SK-N-SH (cell line): ENCODE data around the gene WEE1. TPM values are rescaled to one million over a fixed set of nuclear protein-coding genes. Genes with fewer than 3 reads are reported as not detected.

Experiments
- CTCF ChIA-PET: fragments of 300-600, 350-600 bp; formaldehyde crosslinking; extraction: SDS; loops from one replicate; lab custom pipeline; 2021; lab: Yijun Ruan, JAX
- POLR2A ChIA-PET: fragments of 350-600 bp; sonication (Branson Sonifier 250); formaldehyde crosslinking; extraction: SDS; loops from one replicate; lab custom pipeline; 2020; ENCODE audit warnings: antibody characterized with exemption, inconsistent platforms; lab: Yijun Ruan, JAX
- DNase-seq: peaks from one replicate; pipeline ENCODE4 v3.0.0; 2012
- H2AFZ ChIP-seq: fragments of 200-600 bp; sonication (generic); 2 replicates; pipeline ENCODE4 v1.8.1; 2016; ENCODE audit warnings: antibody characterized with exemption, mild to moderate bottlenecking, low read depth
- H3F3A ChIP-seq: fragments of 200-600 bp; sonication (generic); replicated peaks from 2 replicates; pipeline ENCODE3; 2016; ENCODE audit warnings: antibody characterized with exemption, mild to moderate bottlenecking; ENCODE audit not compliant: insufficient read depth
- H3K27ac ChIP-seq, 2 experiments: fragments of 200-500 bp in 1 of 2; fragments of 200-600 bp in 1 of 2; sonication (Bioruptor generic) in 1 of 2; sonication (generic), shearing (Covaris generic) in 1 of 2; 2 replicates each; pipeline versions ENCODE4 v1.5.1 to v1.6.1; 2014 to 2016; ENCODE audit warnings: low read depth in 2 of 2, inconsistent platforms in 1 of 2, low read length in 1 of 2, mild to moderate bottlenecking in 1 of 2, mixed read lengths in 1 of 2
- H3K27me3 ChIP-seq: fragments of 200-600 bp; sonication (generic), shearing (Covaris generic); 2 replicates; pipeline ENCODE4 v1.6.1; 2016; ENCODE audit warnings: mixed run types; ENCODE audit not compliant: insufficient read depth
- H3K36me3 ChIP-seq, 2 experiments: fragments of 200-500 bp in 1 of 2; fragments of 200-600 bp in 1 of 2; sonication (Bioruptor generic) in 1 of 2; sonication (generic) in 1 of 2; replicated peaks in 1 of 2; 2 replicates each; pipeline versions ENCODE3 to v1.5.1; 2014 to 2016; ENCODE audit warnings: low read length in 1 of 2, mild to moderate bottlenecking in 1 of 2; ENCODE audit not compliant: insufficient read depth in 2 of 2, control insufficient read depth in 1 of 2
- H3K4me1 ChIP-seq, 2 experiments: fragments of 200-500 bp in 1 of 2; fragments of 200-600 bp in 1 of 2; sonication (Bioruptor generic) in 1 of 2; sonication (generic), shearing (Covaris generic) in 1 of 2; 2 replicates each; pipeline versions ENCODE4 v1.5.1 to v1.6.1; 2014 to 2016; ENCODE audit warnings: low read depth in 1 of 2, low read length in 1 of 2, mixed run types in 1 of 2; ENCODE audit not compliant: insufficient read depth in 2 of 2, control insufficient read depth in 1 of 2
- H3K4me2 ChIP-seq: fragments of 200-600 bp; sonication (generic), shearing (Covaris generic); 2 replicates; pipeline ENCODE4 v1.6.1; 2017; ENCODE audit warnings: mixed run types
- H3K4me3 ChIP-seq, 2 experiments: fragments of 200-500 bp in 1 of 2; fragments of 200-600 bp in 1 of 2; sonication (Bioruptor generic) in 1 of 2; sonication (generic), shearing (Covaris generic) in 1 of 2; 2 replicates each; pipeline versions ENCODE4 v1.5.1 to v1.8.1; 2014 to 2016; ENCODE audit warnings: low read depth in 2 of 2, inconsistent platforms in 1 of 2, low read length in 1 of 2, mild to moderate bottlenecking in 1 of 2, mixed read lengths in 1 of 2, moderate library complexity in 1 of 2
- H3K79me2 ChIP-seq: fragments of 200-600 bp; sonication (generic); 2 replicates; pipeline ENCODE4 v1.8.1; 2017; ENCODE audit warnings: mild to moderate bottlenecking; ENCODE audit not compliant: insufficient read depth
- H3K9ac ChIP-seq: fragments of 200-600 bp; sonication (generic); 2 replicates; pipeline ENCODE4 v1.6.1; 2017; ENCODE audit warnings: mixed run types
- H3K9me2 ChIP-seq: fragments of 200-600 bp; sonication (generic); 2 replicates; pipeline ENCODE4 v1.6.1; 2017; ENCODE audit warnings: mixed run types
- H3K9me3 ChIP-seq: fragments of 200-600 bp; sonication (generic); 2 replicates; pipeline ENCODE4 v1.6.1; 2017; ENCODE audit warnings: mixed run types, mild to moderate bottlenecking, moderate library complexity
- H4K20me1 ChIP-seq: fragments of 200-600 bp; sonication (generic); 2 replicates; pipeline ENCODE4 v1.6.1; 2017; ENCODE audit warnings: mild to moderate bottlenecking, mixed run types; ENCODE audit not compliant: insufficient read depth
- CTCF ChIP-seq: fragments of 200-600 bp; sonication (generic); IDR thresholded peaks from 2 replicates; pipeline ENCODE4 v1.6.1; 2017; ENCODE audit warnings: antibody characterized with exemption, mild to moderate bottlenecking, moderate library complexity
- EZH2phosphoT487 ChIP-seq: fragments of 200-600 bp; sonication (generic); IDR thresholded peaks from 2 replicates; pipeline ENCODE4 v1.6.1; 2017; ENCODE audit warnings: low read depth, mixed run types, mild to moderate bottlenecking, antibody characterized with exemption, moderate library complexity, borderline replicate concordance
- FOXM1 ChIP-seq: IDR thresholded peaks from 2 replicates; pipeline ENCODE4 v1.4.0; 2012; ENCODE audit warnings: low read depth, mild to moderate bottlenecking
- GABPA ChIP-seq: IDR thresholded peaks from 2 replicates; pipeline ENCODE4 v1.4.0; 2012; ENCODE audit warnings: low read depth, mild to moderate bottlenecking
- GATA2 ChIP-seq: sonication (generic); formaldehyde crosslinking; IDR thresholded peaks from 2 replicates; pipeline ENCODE4 v1.5.0; 2020; ENCODE audit warnings: mild to moderate bottlenecking, missing genetic modification reagents
- IRF3 ChIP-seq: fragments of 150-350 bp; IDR thresholded peaks from 2 replicates; pipeline ENCODE4 v1.6.1; 2016; ENCODE audit warnings: mild to moderate bottlenecking, low read depth, low read length
- MXI1 ChIP-seq: IDR thresholded peaks from 2 replicates; pipeline ENCODE4 v1.6.1; 2012; ENCODE audit warnings: mild to moderate bottlenecking, low read depth, low read length, improper control_type of control experiment
- NFIC ChIP-seq: IDR thresholded peaks from 2 replicates; pipeline ENCODE4 v1.4.0; 2012; ENCODE audit warnings: borderline replicate concordance
- RAD21 ChIP-seq: IDR thresholded peaks from 2 replicates; pipeline ENCODE4 v1.6.1; 2012; ENCODE audit warnings: mild to moderate bottlenecking, low read length
- RXRA ChIP-seq: IDR thresholded peaks from 2 replicates; pipeline ENCODE4 v1.4.0; 2012; ENCODE audit warnings: low read depth, mild to moderate bottlenecking, borderline replicate concordance
- SMC3 ChIP-seq: IDR thresholded peaks from 2 replicates; pipeline ENCODE4 v1.6.1; 2012; ENCODE audit warnings: low read depth, low read length, improper control_type of control experiment
- TAF1 ChIP-seq: IDR thresholded peaks from 2 replicates; pipeline ENCODE4 v1.6.1; 2012; ENCODE audit warnings: low read depth, mild to moderate bottlenecking, low read length, moderate library complexity, borderline replicate concordance
- YY1 ChIP-seq: IDR thresholded peaks from 2 replicates; pipeline ENCODE4 v1.4.0; 2012; ENCODE audit warnings: low read depth, mild to moderate bottlenecking
- ZBTB33 ChIP-seq: IDR thresholded peaks from 2 replicates; pipeline ENCODE4 v1.4.0; 2012; ENCODE audit warnings: low read depth, borderline replicate concordance
- WGBS: methylation state at CpG from one replicate; pipeline ENCODE4 v1.1.6; 2017; ENCODE audit warnings: low lambda C conversion rate; 5-methylcytosine and 5-hydroxymethylcytosine counted together
- polyA plus RNA-seq, 3 experiments: library from polyadenylated mRNA; depleted of rRNA; stranded (reverse); fragments of >200 nt; gene quantifications; 2 replicates each; pipeline ENCODE4 v1.2.3, GENCODE V29; 2012

The WEE1 gene
- polyA plus RNA-seq, 1 of the 3 experiments (the other 2 are of a cell fraction) = 16.9 TPM

GRCh38 chr11:9605742-9606141, 32.3 kb downstream of the WEE1 start:
- POLR2A ChIA-PET = no interaction called here
- CTCF ChIA-PET = no interaction called here
- Histone ChIP-seq H3F3A (no peaks in the 10 kb centered on the region), H3K4me2 (no peak overlapping the region), H2AFZ (no peak overlapping the region), H3K4me1 (peaks cover 0 to 4% of the 10 kb centered on the region in 2 experiments; a peak in 2 of 4 replicates), H3K79me2 (no peaks in the 10 kb centered on the region), H3K27me3 (no peaks in the 10 kb centered on the region), H3K9me2 (no peaks in the 10 kb centered on the region), H3K9me3 (0 out of 2 replicates have a peak, but pooled peaks cover 2% of the 10 kb centered on the region), H3K36me3 (no peaks in the 10 kb centered on the region), H3K4me3 (no peak overlapping the region), H3K27ac (no peak overlapping the region), H4K20me1 (no peaks in the 10 kb centered on the region), H3K9ac (no peak overlapping the region)
- no peak for TF ChIP-seq FOXM1
- TF ChIP-seq EZH2phosphoT487 = no peak
- no peak for TF ChIP-seq GABPA
- no peak for TF ChIP-seq RAD21
- no peak for TF ChIP-seq RXRA
- no peak for DNase-seq
- WGBS = 98% methylated on average over 4 of the region's 5 CpGs

GRCh38 chr11:9606809-9607510, 33.5 kb downstream of the WEE1 start:
- Histone ChIP-seq H3K36me3 (no peaks in the 10 kb centered on the region), H3K27me3 (no peaks in the 10 kb centered on the region), H3K4me2 (no peak overlapping the region), H2AFZ (no peak overlapping the region), H3F3A (no peaks in the 10 kb centered on the region), H3K79me2 (no peaks in the 10 kb centered on the region), H3K27ac (no peak overlapping the region), H3K4me1 (no peaks in the 10 kb centered on the region), H3K9me2 (no peaks in the 10 kb centered on the region), H4K20me1 (no peaks in the 10 kb centered on the region), H3K9ac (no peak overlapping the region), H3K4me3 (no peak overlapping the region), H3K9me3 (0 out of 2 replicates have a peak, but pooled peaks cover 4% of the 10 kb centered on the region)
- POLR2A ChIA-PET = no interaction called here
- CTCF ChIA-PET = interaction anchor here (0.8 to 1.6 kb wide), 5 partner anchors 10 to 701 kb away, joined by 3 to 5 read pairs (median 3); no protein-coding TSS in a partner anchor
- TF ChIP-seq FOXM1 (no peak), IRF3 (no peak), GATA2 (CRISPR knock-in tag) (no peak), MXI1 (no peak), NFIC (no peak), RAD21 (peak; percentile 27; the same call in 1 of the 2 replicates)
- no peak for DNase-seq
- WGBS = 67% methylated on average over 7 of the region's 9 CpGs

GRCh38 chr11:9607511-9607899, 34.0 kb downstream of the WEE1 start:
- POLR2A ChIA-PET = no interaction called here
- no peak overlapping the region for H3K4me2 ChIP-seq
- CTCF ChIA-PET = interaction anchor here (0.8 to 1.6 kb wide), 5 partner anchors 10 to 700 kb away, joined by 3 to 5 read pairs (median 3); no protein-coding TSS in a partner anchor
- no peak for TF ChIP-seq FOXM1
- no peak for TF ChIP-seq EZH2phosphoT487
- no peak for TF ChIP-seq CTCF
- no peak for TF ChIP-seq YY1
- TF ChIP-seq RXRA = no peak
- TF ChIP-seq RAD21 = no peak
- no peak for TF ChIP-seq ZBTB33
- TF ChIP-seq TAF1 = no peak
- TF ChIP-seq SMC3 = no peak

More at GRCh38 chr11:9607511-9607899, 34.0 kb downstream of the WEE1 start:
- no peak for DNase-seq
- Histone ChIP-seq H3K79me2 (no peaks in the 10 kb centered on the region), H2AFZ (no peak overlapping the region), H3K4me1 (peaks cover 0 to 2% of the 10 kb centered on the region in 2 experiments; a peak in 1 of 4 replicates), H3K9me3 (0 out of 2 replicates have a peak, but pooled peaks cover 4% of the 10 kb centered on the region), H3K4me3 (no peak overlapping the region), H3K27ac (no peak overlapping the region), H3F3A (peaks cover 4% of the 10 kb centered on the region), H3K36me3 (no peaks in the 10 kb centered on the region), H3K9me2 (no peaks in the 10 kb centered on the region), H3K9ac (no peak overlapping the region), H3K27me3 (no peaks in the 10 kb centered on the region), H4K20me1 (no peaks in the 10 kb centered on the region)
- 62% methylated on average over 3 of the region's 3 CpGs for WGBS
